ENCODE results near the gene ADAP1.

ADAP1 gene

DNA sequence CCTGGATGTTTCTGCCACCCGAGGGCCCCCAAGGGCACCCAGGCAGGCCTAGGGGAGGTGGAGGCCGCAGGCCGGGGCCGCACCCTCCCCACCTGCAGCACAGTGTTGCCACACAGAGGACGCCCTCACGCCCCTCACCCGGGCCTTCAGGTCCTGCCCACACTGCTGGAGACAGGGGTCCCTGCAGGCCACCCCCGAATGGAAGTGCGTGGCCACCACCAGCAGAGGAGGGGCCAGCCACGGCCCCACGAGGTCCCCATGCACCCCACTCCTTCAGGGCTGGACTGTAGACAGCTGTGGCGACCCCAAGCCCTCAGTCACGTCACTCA lies 35.4 kb downstream of the ADAP1 start:
- TF ChIP-seq POLR2AphosphoS5 (IDR thresholded peaks at IDR 0.05; ENCODE audit: low read depth) (no peak), GABPA (IDR thresholded peaks at IDR 0.05; ENCODE audit: low read depth) (no peak), SPI1 (IDR thresholded peaks at IDR 0.05; ENCODE audit: borderline replicate concordance, low read depth) (no peak)
- TF ChIP-seq, protein P1, sequence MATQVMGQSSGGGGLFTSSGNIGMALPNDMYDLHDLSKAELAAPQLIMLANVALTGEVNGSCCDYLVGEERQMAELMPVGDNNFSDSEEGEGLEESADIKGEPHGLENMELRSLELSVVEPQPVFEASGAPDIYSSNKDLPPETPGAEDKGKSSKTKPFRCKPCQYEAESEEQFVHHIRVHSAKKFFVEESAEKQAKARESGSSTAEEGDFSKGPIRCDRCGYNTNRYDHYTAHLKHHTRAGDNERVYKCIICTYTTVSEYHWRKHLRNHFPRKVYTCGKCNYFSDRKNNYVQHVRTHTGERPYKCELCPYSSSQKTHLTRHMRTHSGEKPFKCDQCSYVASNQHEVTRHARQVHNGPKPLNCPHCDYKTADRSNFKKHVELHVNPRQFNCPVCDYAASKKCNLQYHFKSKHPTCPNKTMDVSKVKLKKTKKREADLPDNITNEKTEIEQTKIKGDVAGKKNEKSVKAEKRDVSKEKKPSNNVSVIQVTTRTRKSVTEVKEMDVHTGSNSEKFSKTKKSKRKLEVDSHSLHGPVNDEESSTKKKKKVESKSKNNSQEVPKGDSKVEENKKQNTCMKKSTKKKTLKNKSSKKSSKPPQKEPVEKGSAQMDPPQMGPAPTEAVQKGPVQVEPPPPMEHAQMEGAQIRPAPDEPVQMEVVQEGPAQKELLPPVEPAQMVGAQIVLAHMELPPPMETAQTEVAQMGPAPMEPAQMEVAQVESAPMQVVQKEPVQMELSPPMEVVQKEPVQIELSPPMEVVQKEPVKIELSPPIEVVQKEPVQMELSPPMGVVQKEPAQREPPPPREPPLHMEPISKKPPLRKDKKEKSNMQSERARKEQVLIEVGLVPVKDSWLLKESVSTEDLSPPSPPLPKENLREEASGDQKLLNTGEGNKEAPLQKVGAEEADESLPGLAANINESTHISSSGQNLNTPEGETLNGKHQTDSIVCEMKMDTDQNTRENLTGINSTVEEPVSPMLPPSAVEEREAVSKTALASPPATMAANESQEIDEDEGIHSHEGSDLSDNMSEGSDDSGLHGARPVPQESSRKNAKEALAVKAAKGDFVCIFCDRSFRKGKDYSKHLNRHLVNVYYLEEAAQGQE (IDR thresholded peaks at IDR 0.05; ENCODE audit: insufficient replicate concordance, low read depth) = no peak
- TF ChIP-seq, protein P2, sequence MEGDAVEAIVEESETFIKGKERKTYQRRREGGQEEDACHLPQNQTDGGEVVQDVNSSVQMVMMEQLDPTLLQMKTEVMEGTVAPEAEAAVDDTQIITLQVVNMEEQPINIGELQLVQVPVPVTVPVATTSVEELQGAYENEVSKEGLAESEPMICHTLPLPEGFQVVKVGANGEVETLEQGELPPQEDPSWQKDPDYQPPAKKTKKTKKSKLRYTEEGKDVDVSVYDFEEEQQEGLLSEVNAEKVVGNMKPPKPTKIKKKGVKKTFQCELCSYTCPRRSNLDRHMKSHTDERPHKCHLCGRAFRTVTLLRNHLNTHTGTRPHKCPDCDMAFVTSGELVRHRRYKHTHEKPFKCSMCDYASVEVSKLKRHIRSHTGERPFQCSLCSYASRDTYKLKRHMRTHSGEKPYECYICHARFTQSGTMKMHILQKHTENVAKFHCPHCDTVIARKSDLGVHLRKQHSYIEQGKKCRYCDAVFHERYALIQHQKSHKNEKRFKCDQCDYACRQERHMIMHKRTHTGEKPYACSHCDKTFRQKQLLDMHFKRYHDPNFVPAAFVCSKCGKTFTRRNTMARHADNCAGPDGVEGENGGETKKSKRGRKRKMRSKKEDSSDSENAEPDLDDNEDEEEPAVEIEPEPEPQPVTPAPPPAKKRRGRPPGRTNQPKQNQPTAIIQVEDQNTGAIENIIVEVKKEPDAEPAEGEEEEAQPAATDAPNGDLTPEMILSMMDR (IDR thresholded peaks at IDR 0.05; ENCODE audit: insufficient read depth, low read length) = no peak
- no peak overlapping the region for H3K4me3 ChIP-seq (replicated peaks; ENCODE audit: insufficient read depth, low read length)
- no peak overlapping the region for H3K27ac ChIP-seq (replicated peaks)
- H3K27me3 ChIP-seq (ENCODE audit: insufficient read depth, poor library complexity, severe bottlenecking) = no peaks in the 10 kb centered on the region
- DNase-seq (ENCODE audit: low read depth in 1 of 2, low spot score in 1 of 2) = no peak

DNA sequence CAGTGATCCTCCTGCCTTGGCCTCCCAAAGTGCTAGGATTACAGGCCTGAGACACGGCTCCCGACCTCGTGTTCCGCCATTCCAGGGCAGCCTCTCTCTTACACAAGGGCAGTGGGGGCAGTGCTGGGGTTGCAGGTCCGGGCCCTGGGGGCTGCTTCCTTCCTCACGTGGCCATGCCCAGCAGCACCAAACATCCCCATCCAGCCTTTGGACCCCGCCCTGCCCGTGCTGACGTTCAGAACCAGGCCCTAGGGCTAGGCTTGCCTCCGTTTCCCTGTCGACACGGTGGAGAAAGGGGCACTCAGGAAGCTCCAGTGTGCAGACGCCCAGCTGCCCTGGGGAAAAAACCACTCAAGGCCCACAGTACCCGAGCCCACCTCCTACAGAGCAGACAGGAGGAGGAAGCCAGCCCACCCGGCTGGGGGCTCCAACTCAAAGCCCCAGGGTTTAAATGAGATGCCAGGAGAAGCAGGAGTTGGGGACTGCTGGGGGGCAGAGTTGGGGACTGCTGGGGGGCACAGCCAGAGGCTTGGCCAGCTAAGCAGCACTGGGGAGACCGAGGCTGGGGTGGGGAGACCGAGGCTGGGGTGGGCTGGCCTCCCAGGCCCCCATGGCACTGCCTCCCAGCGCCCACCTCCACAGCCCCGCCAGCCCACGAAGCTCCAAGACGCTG lies 35.9 kb downstream of the ADAP1 start:
- no peak for TF ChIP-seq POLR2AphosphoS5 (IDR thresholded peaks at IDR 0.05; ENCODE audit: low read depth)
- no peak for TF ChIP-seq GABPA (IDR thresholded peaks at IDR 0.05; ENCODE audit: low read depth)
- no peak for TF ChIP-seq SPI1 (IDR thresholded peaks at IDR 0.05; ENCODE audit: borderline replicate concordance, low read depth)
- TF ChIP-seq, protein P2 (IDR thresholded peaks at IDR 0.05; ENCODE audit: insufficient read depth, low read length) = no peak
- TF ChIP-seq, protein P1 (IDR thresholded peaks at IDR 0.05; ENCODE audit: insufficient replicate concordance, low read depth) = no peak
- no peak for DNase-seq (ENCODE audit: low read depth in 1 of 2, low spot score in 1 of 2)
- H3K4me3 ChIP-seq (replicated peaks; ENCODE audit: insufficient read depth, low read length) = no peak overlapping the region
- H3K27ac ChIP-seq (replicated peaks) = no peak overlapping the region
- H3K27me3 ChIP-seq (ENCODE audit: insufficient read depth, poor library complexity, severe bottlenecking) = no peaks in the 10 kb centered on the region

DNA sequence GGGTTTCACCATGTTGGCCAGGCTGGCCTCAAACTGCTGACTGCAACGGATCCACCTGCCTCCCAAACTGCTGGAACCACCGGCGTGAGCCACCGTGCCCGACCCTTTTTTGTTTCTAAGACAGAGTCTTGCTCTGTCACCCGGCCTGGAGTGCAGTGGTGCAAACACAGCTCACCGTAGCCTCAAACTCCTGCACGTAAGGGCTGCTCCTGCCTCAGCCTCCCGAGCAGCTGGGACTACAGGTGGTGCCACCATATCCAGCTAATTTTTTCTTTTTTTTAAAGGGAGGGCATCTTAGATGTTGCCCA lies 36.4 kb downstream of the ADAP1 start:
- no peak overlapping the region for H3K4me3 ChIP-seq (replicated peaks; ENCODE audit: insufficient read depth, low read length)
- no peak overlapping the region for H3K27ac ChIP-seq (replicated peaks)
- no peak for TF ChIP-seq GABPA (IDR thresholded peaks at IDR 0.05; ENCODE audit: low read depth)
- TF ChIP-seq SPI1 (IDR thresholded peaks at IDR 0.05; ENCODE audit: borderline replicate concordance, low read depth) = no peak
- TF ChIP-seq, protein P1 (IDR thresholded peaks at IDR 0.05; ENCODE audit: insufficient replicate concordance, low read depth) = no peak
- TF ChIP-seq, protein P2 (IDR thresholded peaks at IDR 0.05; ENCODE audit: insufficient read depth, low read length) = no peak
- no peak for TF ChIP-seq POLR2AphosphoS5 (IDR thresholded peaks at IDR 0.05; ENCODE audit: low read depth)
- no peak for DNase-seq (ENCODE audit: low read depth in 1 of 2, low spot score in 1 of 2)
- H3K27me3 ChIP-seq (ENCODE audit: insufficient read depth, poor library complexity, severe bottlenecking) = no peaks in the 10 kb centered on the region
